Measurements from ENCODE around the gene GPC5. TPM values are rescaled to one million over a fixed set of nuclear protein-coding genes. Genes with fewer than 3 reads are reported as not detected.

GPC5 gene
- total RNA-seq, 1 experiment from 2014 or later, result 0.15 TPM

GRCh38 chr13:91359111-91359510 lies 39.3 kb upstream of the GPC5 start:
- H3K79me1 ChIP-seq (ENCODE audit: insufficient read depth, low read depth, low read length, poor library complexity, severe bottlenecking), result no peaks in the 10 kb centered on the region
- H3K9me3 ChIP-seq (ENCODE audit: control insufficient read depth, low read depth, low read length), result no peaks in the 10 kb centered on the region
- no peak overlapping the region for H4K5ac ChIP-seq (ENCODE audit: insufficient read length, low read depth, low read length)
- H4K8ac ChIP-seq (replicated peaks; ENCODE audit: insufficient read length, low read depth, low read length), result no peak overlapping the region
- H3K27ac Mint-ChIP-seq, result peak overlapping the region in 1 of 3 experiments; percentile 64; a peak in 2 of 7 replicates
- H3K18ac ChIP-seq (ENCODE audit: insufficient read length, low read depth, low read length), result no peak overlapping the region
- H3K27me3 Mint-ChIP-seq (ENCODE audit: low read depth), result peaks cover 1% of the 10 kb centered on the region; the same call in 1 of the 2 replicates
- H3K4me1 ChIP-seq (ENCODE audit: insufficient read depth, low read length), result no peaks in the 10 kb centered on the region; the same call in 1 of the 2 replicates
- no CpG with 5 or more reads among the region's 4 CpGs for WGBS (ENCODE audit: extremely low coverage, insufficient read length, low lambda C conversion rate)
- DNase-seq, result no peak
- H3K27me3 ChIP-seq (ENCODE audit: insufficient read depth, low read length), result no peaks in the 10 kb centered on the region
- peaks cover 18 to 32% (median 23%) of the 10 kb centered on the region in 3 experiments; a peak in 6 of 7 replicates for H3K36me3 Mint-ChIP-seq (ENCODE audit: insufficient read depth in 1 of 3, low read depth in 3 of 3)
- H2AFZ ChIP-seq (ENCODE audit: low read length), result no peak overlapping the region
- H3K56ac ChIP-seq (ENCODE audit: insufficient read length, low read depth, low read length), result no peak overlapping the region
- H3K14ac ChIP-seq (ENCODE audit: insufficient read depth, low read length), result no peak overlapping the region
- H2BK5ac ChIP-seq (ENCODE audit: insufficient read length, low read length), result no peak overlapping the region
- H2BK12ac ChIP-seq (ENCODE audit: insufficient read length, low read depth, low read length), result no peak overlapping the region
- no peak overlapping the region for H3K4me2 ChIP-seq (ENCODE audit: insufficient read depth, insufficient read length, low read length)
- no peak overlapping the region for H4K91ac ChIP-seq (ENCODE audit: insufficient read length, low read depth, low read length)
- no peak overlapping the region for H3K27ac ChIP-seq (ENCODE audit: insufficient read length, low read depth, low read length)
- no peaks in the 10 kb centered on the region for H3K79me2 ChIP-seq (ENCODE audit: insufficient read depth, low read length)
- no peak overlapping the region for H3T11ph ChIP-seq (ENCODE audit: low read length)
- no peaks in the 10 kb centered on the region for H3K23me2 ChIP-seq (ENCODE audit: insufficient read length, low read depth, low read length, poor library complexity, severe bottlenecking)
- no peak for TF ChIP-seq CTCF (conservative IDR thresholded peaks at IDR 0.05)
- no peak overlapping the region for H3K9ac ChIP-seq (ENCODE audit: extremely low read depth, insufficient read length, low read length)
- H2AK5ac ChIP-seq (ENCODE audit: insufficient read length, low read length), result no peak overlapping the region
- H2BK20ac ChIP-seq (ENCODE audit: low read depth, low read length, poor library complexity, severe bottlenecking), result no peak overlapping the region
- no peak overlapping the region for H3K4me3 Mint-ChIP-seq
- H2BK15ac ChIP-seq (ENCODE audit: low read depth, low read length), result no peak overlapping the region
- H3K4me1 Mint-ChIP-seq, result no peaks in the 10 kb centered on the region
- H3K23ac ChIP-seq (ENCODE audit: insufficient read length, low read depth, low read length), result no peak overlapping the region
- H4K20me1 ChIP-seq (ENCODE audit: control insufficient read depth, insufficient read depth, insufficient read length), result no peaks in the 10 kb centered on the region
- H2BK120ac ChIP-seq (ENCODE audit: low read depth, low read length, poor library complexity, severe bottlenecking), result no peak overlapping the region
- H3K9me3 Mint-ChIP-seq, result no peaks in the 10 kb centered on the region
- H3K4ac ChIP-seq (ENCODE audit: low read depth, low read length), result no peak overlapping the region

Measured in H9 (cell line).